ENCODE results near the gene NPDC1. TPM values are rescaled to one million over a fixed set of nuclear protein-coding genes. Genes with fewer than 3 reads are reported as not detected.

NPDC1 gene
- total and polyA plus RNA-seq, 2 donors (not counting 1 experiment from before 2014, with no cell fraction given), result 0.17 to 0.19 TPM

DNA sequence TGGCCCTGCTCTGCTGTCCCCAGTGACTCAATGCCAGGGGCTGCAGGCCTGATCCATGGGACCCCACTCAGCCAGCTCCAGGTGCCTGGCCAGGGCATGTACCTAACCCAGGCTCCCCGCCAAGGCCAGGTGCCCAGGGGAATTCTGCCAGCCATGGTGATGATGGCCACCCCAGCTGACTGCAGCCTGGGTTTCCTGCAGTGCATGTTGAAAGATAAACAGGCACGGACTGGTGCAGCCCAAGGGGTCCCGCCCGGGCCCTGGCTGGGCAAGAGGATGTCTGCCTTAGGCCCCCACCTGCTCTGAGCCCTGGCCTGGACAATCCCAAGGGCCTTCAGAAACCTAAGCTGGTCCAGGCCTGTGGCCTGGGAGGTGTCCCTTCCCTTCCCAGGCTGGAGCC is 19.1 kb downstream of the NPDC1 start:
- CTCF ChIA-PET, result interaction anchor here (1.1 to 5.9 kb wide), 14 partner anchors 8 to 260 kb away, joined by 3 to 49 read pairs (median 6); partner anchors contain the start of genes AJM1, CLIC3, NPDC1 and PAXX
- intact Hi-C loops (cut with micrococcal nuclease), result no loop called here
- Histone ChIP-seq H3K4me2 (replicated peaks; ENCODE audit: low read depth, low read length, poor library complexity, severe bottlenecking) (peak overlapping the region; percentile 71), H3K4me3 (ENCODE audit: control extremely low read depth in 1 of 5, extremely low read depth in 1 of 5, insufficient read depth in 1 of 5, low read depth in 2 of 5, low read length in 4 of 5) (no peak overlapping the region), H3K9me3 (ENCODE audit: control extremely low read depth in 1 of 3, control insufficient read depth in 2 of 3, insufficient read depth in 1 of 3, low read length in 2 of 3) (peaks cover 0 to 9% (median 0%) of the 10 kb centered on the region in 3 donors), H3K27me3 (replicated peaks in 1 of 4; ENCODE audit: control extremely low read depth in 1 of 4, control insufficient read depth in 3 of 4, insufficient read depth in 4 of 4, low read length in 3 of 4) (no peaks in the 10 kb centered on the region), H3K27ac (ENCODE audit: low read length in 2 of 2) (no peak overlapping the region), H3K4me1 (ENCODE audit: control insufficient read depth in 2 of 2, insufficient read depth in 2 of 2, low read length in 2 of 2) (peaks cover 38 to 55% of the 10 kb centered on the region in 2 donors), H2AFZ (ENCODE audit: insufficient read depth, low read depth, low read length, poor library complexity, severe bottlenecking) (no peak overlapping the region), H4K20me1 (ENCODE audit: control insufficient read depth, insufficient read depth, low read length, poor library complexity, severe bottlenecking) (peaks cover 11% of the 10 kb centered on the region), H3K79me2 (ENCODE audit: control insufficient read depth, insufficient read depth, low read length) (peaks cover 11% of the 10 kb centered on the region), H3K9ac (ENCODE audit: low read length) (no peak overlapping the region), H3K36me3 (replicated peaks in 1 of 2; ENCODE audit: control extremely low read depth in 1 of 2, control insufficient read depth in 1 of 2, extremely low read depth in 1 of 2, insufficient read depth in 2 of 2, low read length in 1 of 2) (no peaks in the 10 kb centered on the region)
- ATAC-seq (ENCODE audit: low read depth) (no peak), DNase-seq (no peak)
- Mint-ChIP-seq H3K27me3 (no peaks in the 10 kb centered on the region), H3K4me3 (peak overlapping the region; percentile 81), H3K27ac (peak overlapping the region; percentile 56), H3K9me3 (ENCODE audit: insufficient read depth) (no peaks in the 10 kb centered on the region), H3K4me1 (peaks cover 44% of the 10 kb centered on the region)
- WGBS (ENCODE audit: insufficient coverage), result 74% methylated on average over 4 of the region's 4 CpGs
- TF ChIP-seq, protein P1, sequence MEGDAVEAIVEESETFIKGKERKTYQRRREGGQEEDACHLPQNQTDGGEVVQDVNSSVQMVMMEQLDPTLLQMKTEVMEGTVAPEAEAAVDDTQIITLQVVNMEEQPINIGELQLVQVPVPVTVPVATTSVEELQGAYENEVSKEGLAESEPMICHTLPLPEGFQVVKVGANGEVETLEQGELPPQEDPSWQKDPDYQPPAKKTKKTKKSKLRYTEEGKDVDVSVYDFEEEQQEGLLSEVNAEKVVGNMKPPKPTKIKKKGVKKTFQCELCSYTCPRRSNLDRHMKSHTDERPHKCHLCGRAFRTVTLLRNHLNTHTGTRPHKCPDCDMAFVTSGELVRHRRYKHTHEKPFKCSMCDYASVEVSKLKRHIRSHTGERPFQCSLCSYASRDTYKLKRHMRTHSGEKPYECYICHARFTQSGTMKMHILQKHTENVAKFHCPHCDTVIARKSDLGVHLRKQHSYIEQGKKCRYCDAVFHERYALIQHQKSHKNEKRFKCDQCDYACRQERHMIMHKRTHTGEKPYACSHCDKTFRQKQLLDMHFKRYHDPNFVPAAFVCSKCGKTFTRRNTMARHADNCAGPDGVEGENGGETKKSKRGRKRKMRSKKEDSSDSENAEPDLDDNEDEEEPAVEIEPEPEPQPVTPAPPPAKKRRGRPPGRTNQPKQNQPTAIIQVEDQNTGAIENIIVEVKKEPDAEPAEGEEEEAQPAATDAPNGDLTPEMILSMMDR (IDR thresholded peaks at IDR 0.05), result no peak
- TF ChIP-seq EZH2 (IDR thresholded peaks at IDR 0.05; ENCODE audit: borderline replicate concordance, insufficient read depth, low read depth, low read length, poor library complexity, severe bottlenecking), result no peak
- POLR2A ChIA-PET, result interaction anchor here (1.1 to 3.0 kb wide), 2 partner anchors 31 to 35 kb away, joined by 4 to 19 read pairs; partner anchors contain the start of gene PAXX

DNA sequence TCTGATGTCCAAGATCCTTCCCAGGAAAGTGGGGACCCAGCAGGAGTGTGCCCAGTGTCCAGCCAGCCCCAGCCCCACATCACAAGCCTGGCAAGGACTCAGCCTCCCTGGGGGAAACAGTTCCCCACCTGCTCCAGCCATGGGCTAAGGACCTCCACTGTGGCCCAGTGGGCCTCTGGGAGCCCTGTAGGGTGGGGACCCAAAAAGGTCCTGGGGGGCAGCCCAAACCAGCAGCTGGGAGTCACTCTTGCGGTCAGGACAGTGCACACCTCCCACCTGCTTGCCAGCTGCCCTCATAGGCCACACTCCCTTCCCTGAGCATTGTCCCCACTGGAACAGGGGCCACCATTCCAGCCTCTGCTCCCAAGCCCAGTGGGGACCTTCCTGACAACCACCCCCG is 19.6 kb downstream of the NPDC1 start:
- Mint-ChIP-seq H3K27me3 (no peaks in the 10 kb centered on the region), H3K27ac (peak overlapping the region; percentile 56), H3K4me3 (peak overlapping the region; percentile 41), H3K4me1 (peaks cover 42% of the 10 kb centered on the region), H3K9me3 (ENCODE audit: insufficient read depth) (no peaks in the 10 kb centered on the region)
- H2AFZ ChIP-seq (ENCODE audit: insufficient read depth, low read depth, low read length, poor library complexity, severe bottlenecking), result no peak overlapping the region
- no peak overlapping the region for H3K27ac ChIP-seq (ENCODE audit: low read length in 2 of 2)
- H3K4me3 ChIP-seq (ENCODE audit: control extremely low read depth in 1 of 5, extremely low read depth in 1 of 5, insufficient read depth in 1 of 5, low read depth in 2 of 5, low read length in 4 of 5), result no peak overlapping the region
- DNase-seq (no peak), ATAC-seq (ENCODE audit: low read depth) (no peak)
- ChIA-PET CTCF (interaction anchor here (1.0 to 5.9 kb wide), 15 partner anchors 8 to 260 kb away, joined by 3 to 49 read pairs (median 5); partner anchors contain the start of genes CLIC3, NPDC1 and SAPCD2), POLR2A (interaction anchor here (0.6 to 1.1 kb wide), 2 partner anchors 31 to 32 kb away, joined by 3 to 4 read pairs; no protein-coding TSS in a partner anchor)
- H3K4me2 ChIP-seq (replicated peaks; ENCODE audit: low read depth, low read length, poor library complexity, severe bottlenecking), result peak overlapping the region; percentile 14
- WGBS (ENCODE audit: insufficient coverage), result 89% methylated on average over 2 of the region's 2 CpGs
- intact Hi-C loops (cut with micrococcal nuclease), result no loop called here
- H3K4me1 ChIP-seq (ENCODE audit: control insufficient read depth in 2 of 2, insufficient read depth in 2 of 2, low read length in 2 of 2), result peaks cover 34 to 50% of the 10 kb centered on the region in 2 donors
- H3K27me3 ChIP-seq (replicated peaks in 1 of 4; ENCODE audit: control extremely low read depth in 1 of 4, control insufficient read depth in 3 of 4, insufficient read depth in 4 of 4, low read length in 3 of 4), result no peaks in the 10 kb centered on the region
- peaks cover 11% of the 10 kb centered on the region for H4K20me1 ChIP-seq (ENCODE audit: control insufficient read depth, insufficient read depth, low read length, poor library complexity, severe bottlenecking)
- H3K9me3 ChIP-seq (ENCODE audit: control extremely low read depth in 1 of 3, control insufficient read depth in 2 of 3, insufficient read depth in 1 of 3, low read length in 2 of 3), result peaks cover 0 to 12% (median 0%) of the 10 kb centered on the region in 3 donors
- peaks cover 6% of the 10 kb centered on the region for H3K79me2 ChIP-seq (ENCODE audit: control insufficient read depth, insufficient read depth, low read length)
- TF ChIP-seq, protein P1 (IDR thresholded peaks at IDR 0.05), result no peak
- TF ChIP-seq EZH2 (IDR thresholded peaks at IDR 0.05; ENCODE audit: borderline replicate concordance, insufficient read depth, low read depth, low read length, poor library complexity, severe bottlenecking), result no peak
- H3K9ac ChIP-seq (ENCODE audit: low read length), result no peak overlapping the region
- no peaks in the 10 kb centered on the region for H3K36me3 ChIP-seq (replicated peaks in 1 of 2; ENCODE audit: control extremely low read depth in 1 of 2, control insufficient read depth in 1 of 2, extremely low read depth in 1 of 2, insufficient read depth in 2 of 2, low read length in 1 of 2)

All from B cell (primary cell).